GM19099 (cell line): Measurements from ENCODE around the gene PTBP2.

Source experiments
- POLR2A ChIP-seq: IDR thresholded peaks from 3 replicates; pipeline ENCODE4 v1.6.1; 2011; ENCODE audit warnings: low read depth; ENCODE audit not compliant: insufficient read length; ENCODE audit errors: extremely low read depth

The PTBP2 gene

GRCh38 chr1:96722161-96722922 is 758 bp downstream of the PTBP2 start:
- no peak for TF ChIP-seq POLR2A

GRCh38 chr1:96722958-96723357 is 1.4 kb downstream of the PTBP2 start:
- TF ChIP-seq POLR2A: no peak

DNA sequence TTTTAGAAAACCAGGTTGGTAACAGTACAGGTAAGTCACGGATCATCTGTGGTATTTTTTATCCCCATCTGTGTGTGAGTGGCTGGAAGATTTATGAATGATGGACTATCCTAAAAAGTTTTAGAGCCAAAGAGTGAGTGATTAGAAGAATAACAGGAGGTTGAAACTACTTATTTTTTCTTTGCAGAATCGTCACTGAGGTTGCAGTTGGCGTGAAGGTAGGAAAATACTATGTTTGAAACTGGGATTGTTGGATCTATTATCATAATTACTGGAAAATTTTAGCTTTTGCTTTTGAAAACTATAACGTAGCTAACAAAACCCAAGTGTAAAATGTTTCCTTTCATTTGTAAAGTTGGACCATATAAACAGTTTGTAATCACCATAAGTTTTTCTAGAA is 1.8 kb downstream of the PTBP2 start:
- TF ChIP-seq POLR2A: no peak

DNA sequence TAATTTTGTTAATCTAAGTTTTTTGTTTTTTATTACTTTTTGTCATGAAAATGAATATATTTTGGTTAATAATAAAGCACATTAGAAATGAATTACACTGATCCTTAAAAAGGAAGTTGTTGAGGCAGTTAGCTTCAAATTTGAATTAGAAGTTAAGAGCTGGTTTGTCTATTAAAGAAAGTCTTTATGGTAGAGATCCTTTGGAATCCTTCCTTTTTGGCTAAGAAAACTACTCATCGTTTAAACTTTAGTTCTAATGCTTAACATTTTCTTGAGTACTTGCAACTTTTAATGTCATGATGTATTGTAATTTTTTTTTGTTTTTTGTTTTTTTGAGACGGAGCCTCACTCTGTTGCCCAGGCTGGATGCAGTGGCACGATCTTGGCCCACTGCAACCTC is 2.4 kb downstream of the PTBP2 start:
- TF ChIP-seq POLR2A: no peak

GRCh38 chr1:96727860-96728259 is 6.3 kb downstream of the PTBP2 start:
- no peak for TF ChIP-seq POLR2A

DNA sequence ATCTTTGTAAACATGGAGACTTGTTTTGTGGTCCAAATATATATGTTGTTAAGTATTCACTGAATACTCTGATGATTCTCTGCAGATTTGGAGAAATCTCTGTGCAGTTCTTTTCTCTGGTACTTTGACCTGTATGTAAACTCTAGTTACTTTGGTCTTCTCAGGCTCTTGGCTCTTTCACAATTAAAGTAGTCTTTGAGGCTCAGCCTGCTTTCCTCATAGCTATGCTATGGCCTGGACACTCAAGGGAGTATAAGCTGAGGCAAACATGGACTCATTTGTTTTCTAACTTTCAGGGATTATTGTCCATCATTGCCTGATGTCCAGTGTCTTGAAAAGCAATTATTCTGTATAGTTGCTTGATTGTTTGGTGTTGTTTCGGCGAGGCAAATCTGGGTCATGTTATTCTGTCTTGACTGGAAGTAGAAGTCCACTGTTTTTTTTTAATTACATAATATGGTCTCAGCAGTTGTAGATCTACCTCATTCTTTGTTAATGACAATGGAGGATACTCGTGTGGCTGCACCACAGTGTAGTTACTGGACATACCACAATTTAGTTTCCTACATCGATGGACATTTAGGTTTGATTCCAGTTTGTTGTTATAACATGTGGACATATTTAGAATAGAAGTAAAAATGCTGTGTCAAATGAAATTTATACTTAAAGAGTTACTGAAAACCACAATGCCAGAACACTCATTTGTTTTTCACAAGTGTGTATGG is 9.2 kb downstream of the PTBP2 start:
- no peak for TF ChIP-seq POLR2A

DNA sequence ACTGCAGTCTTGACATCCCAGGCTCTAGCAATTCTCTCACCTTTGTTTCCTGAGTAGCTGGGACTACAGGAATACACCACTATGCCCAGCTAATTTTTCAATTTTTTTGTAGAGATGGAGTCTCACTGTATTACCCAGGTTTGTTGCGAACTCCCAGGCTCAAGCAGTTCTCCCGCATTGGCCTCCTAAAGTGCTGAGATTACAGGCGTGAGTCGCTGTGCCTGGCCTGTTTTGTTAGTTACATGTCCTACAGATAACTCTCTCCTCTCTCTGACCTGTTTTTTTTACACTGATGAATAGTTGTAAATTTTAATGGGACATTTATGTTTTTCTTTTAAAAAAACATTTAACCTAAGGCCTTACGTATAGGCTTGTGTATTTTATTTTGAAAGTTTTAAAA is 19.8 kb downstream of the PTBP2 start:
- no peak for TF ChIP-seq POLR2A

GRCh38 chr1:96746440-96747420 is 25.1 kb downstream of the PTBP2 start:
- no peak for TF ChIP-seq POLR2A

GRCh38 chr1:96747565-96747964 is 26.0 kb downstream of the PTBP2 start:
- no peak for TF ChIP-seq POLR2A

DNA sequence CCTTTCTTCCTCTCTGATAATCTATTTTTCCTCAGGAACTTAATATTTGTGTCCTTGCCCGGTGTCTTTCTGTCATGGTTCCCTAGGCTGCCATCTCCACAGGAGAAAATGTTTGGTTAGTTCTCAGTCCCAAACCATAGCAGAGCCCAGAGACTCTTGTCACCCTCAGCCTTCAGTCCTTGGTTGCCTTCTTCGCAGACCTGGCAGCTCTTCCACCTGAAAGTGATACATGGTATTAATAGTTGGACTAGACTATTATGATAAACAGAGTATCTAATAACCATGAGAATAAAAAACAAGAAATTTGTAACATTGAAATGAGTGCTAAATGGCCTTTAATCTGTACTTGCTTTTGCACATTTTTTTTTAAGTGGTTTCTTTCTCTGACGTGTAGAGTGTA is 26.5 kb downstream of the PTBP2 start:
- TF ChIP-seq POLR2A: no peak

- no peak for TF ChIP-seq POLR2A
Observed at GRCh38 chr1:96749618-96750017, 28.0 kb downstream of the PTBP2 start.

DNA sequence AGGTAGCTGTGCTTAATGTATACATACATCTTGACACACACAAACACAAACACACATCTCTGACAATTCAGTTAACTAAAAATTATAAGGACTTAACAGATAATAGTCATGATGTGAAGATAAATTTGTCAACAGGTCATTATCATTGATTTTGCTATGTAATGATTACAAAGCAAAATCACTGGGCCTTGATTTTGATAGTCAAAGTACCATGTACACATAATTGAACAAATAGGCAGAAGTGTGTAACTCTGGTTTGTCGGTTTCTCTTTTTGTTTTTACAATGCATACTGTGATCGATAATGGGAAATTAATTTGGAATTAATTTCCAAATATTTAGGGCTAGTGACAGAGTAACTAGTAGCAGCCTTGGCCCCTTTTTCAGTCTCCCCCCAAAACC is 30.8 kb downstream of the PTBP2 start:
- TF ChIP-seq POLR2A: no peak

- TF ChIP-seq POLR2A: no peak
Observed at GRCh38 chr1:96756789-96757188, 35.2 kb downstream of the PTBP2 start.

GRCh38 chr1:96763514-96763913 is 41.9 kb downstream of the PTBP2 start:
- no peak for TF ChIP-seq POLR2A

- no peak for TF ChIP-seq POLR2A
Observed at GRCh38 chr1:96764469-96764868, 42.9 kb downstream of the PTBP2 start.
